MCF 10A (cell line): ENCODE data around the gene URB1. TPM values are rescaled to one million over a fixed set of nuclear protein-coding genes. Genes with fewer than 3 reads are reported as not detected.
A peak's percentile ranks its signal among the peaks of the same experiment; 100 is the strongest.

ENCODE experiments used
- BruUV-seq: library from RNA; stranded (reverse); fragments of 400-500 nt; replicated peaks from 2 replicates; lab custom pipeline; 2021; lab: Mats Ljungman, UMichigan
- CTCF ChIA-PET: fragments of 300-600 bp; sonication (Branson Sonifier 250); formaldehyde crosslinking; extraction: SDS; loops from one replicate; lab custom pipeline; 2021; ENCODE audit warnings: antibody characterized with exemption, inconsistent platforms; lab: Yijun Ruan, JAX
- POLR2A ChIA-PET: fragments of 300-600, 350-650 bp; sonication (Branson Sonifier 250); formaldehyde crosslinking; extraction: SDS; loops from one replicate; lab custom pipeline; 2020; ENCODE audit warnings: antibody characterized with exemption, inconsistent platforms; lab: Yijun Ruan, JAX
- DNase-seq: peaks from one replicate; pipeline ENCODE4 v3.0.0-alpha.2; 2018; ENCODE audit not compliant: unreplicated experiment
- H3K27ac Mint-ChIP-seq: one replicate; pipeline ENCODE4 v1.8.0; 2022; ENCODE audit warnings: mild to moderate bottlenecking, low read depth, mixed read lengths; ENCODE audit not compliant: unreplicated experiment
- H3K27me3 Mint-ChIP-seq: one replicate; pipeline ENCODE4 v1.8.0; 2022; ENCODE audit warnings: mixed read lengths; ENCODE audit not compliant: insufficient read depth, unreplicated experiment
- H3K36me3 Mint-ChIP-seq: one replicate; pipeline ENCODE4 v1.8.0; 2022; ENCODE audit warnings: mild to moderate bottlenecking, moderate library complexity, mixed read lengths; ENCODE audit not compliant: insufficient read depth, unreplicated experiment
- H3K4me1 Mint-ChIP-seq: one replicate; pipeline ENCODE4 v1.8.0; 2022; ENCODE audit warnings: mixed read lengths; ENCODE audit not compliant: insufficient read depth, unreplicated experiment
- H3K4me3 Mint-ChIP-seq: one replicate; pipeline ENCODE4 v1.8.0; 2022; ENCODE audit warnings: mild to moderate bottlenecking, moderate library complexity, mixed read lengths; ENCODE audit not compliant: unreplicated experiment
- H3K9me3 Mint-ChIP-seq: one replicate; pipeline ENCODE4 v1.8.0; 2022; ENCODE audit warnings: mixed read lengths; ENCODE audit not compliant: unreplicated experiment
- CTCF ChIP-seq: fragments of 200-600 bp; IDR thresholded peaks from one replicate; pipeline ENCODE4 v1.8.0; 2022; ENCODE audit warnings: antibody characterized with exemption, mild to moderate bottlenecking; ENCODE audit not compliant: unreplicated experiment
- intact Hi-C: fragments of 100-400 bp; cut with micrococcal nuclease; formaldehyde crosslinking; loops from 2 replicates; pipeline ENCODE4 v1.14.1; 2022
- total RNA-seq: library from RNA; stranded (reverse); gene quantifications from 2 replicates; pipeline ENCODE4 v1.2.3, GENCODE V29; 2022

URB1 gene
- total RNA-seq, 1 experiment from 2014 or later: 43.5 TPM

- peaks cover 20% of the 10 kb centered on the region for H3K4me1 Mint-ChIP-seq
- no peaks in the 10 kb centered on the region for H3K9me3 Mint-ChIP-seq
- H3K36me3 Mint-ChIP-seq: peaks cover 97% of the 10 kb centered on the region
- CTCF ChIA-PET: interaction anchor here (0.6 to 1.0 kb wide), 4 partner anchors 14 to 153 kb away, joined by 3 to 4 read pairs (median 3); no protein-coding TSS in a partner anchor
- H3K27me3 Mint-ChIP-seq: no peaks in the 10 kb centered on the region
- no peak overlapping the region for H3K4me3 Mint-ChIP-seq
- intact Hi-C loops: no loop called here
- H3K27ac Mint-ChIP-seq: peak overlapping the region; percentile 63
- no peak for TF ChIP-seq CTCF
- no peak for DNase-seq
- POLR2A ChIA-PET: interaction anchor here (0.6 to 4.0 kb wide), 5 partner anchors 8 to 245 kb away, joined by 3 to 16 read pairs (median 3); partner anchors contain the start of gene CFAP298
- BruUV-seq: no TSS peak
These were observed 25.7 kb downstream of the URB1 start for GRCh38 chr21:32367158-32367557.

DNA sequence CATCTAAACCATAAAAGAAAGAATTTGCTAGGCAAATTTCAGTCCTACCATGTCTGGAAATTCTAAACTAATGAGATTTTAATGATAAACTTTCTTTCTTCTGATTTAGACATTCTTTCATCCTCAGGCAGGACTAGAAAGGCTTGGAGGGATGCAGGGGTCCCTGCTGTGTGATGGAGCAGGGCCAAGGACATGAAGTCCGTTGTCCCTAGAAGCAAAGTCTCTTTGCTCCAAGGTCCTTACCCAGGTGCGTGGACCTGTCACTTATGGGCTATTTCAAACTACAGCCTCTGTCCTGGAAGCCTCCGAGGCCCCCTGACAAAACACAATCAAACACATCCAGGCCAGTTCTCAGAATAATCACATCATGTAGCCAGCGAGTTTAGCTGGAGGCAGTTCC is 26.6 kb downstream of the URB1 start:
- Mint-ChIP-seq H3K36me3 (peaks cover 97% of the 10 kb centered on the region), H3K9me3 (no peaks in the 10 kb centered on the region), H3K27ac (peak overlapping the region; percentile 63), H3K4me3 (no peak overlapping the region), H3K27me3 (no peaks in the 10 kb centered on the region), H3K4me1 (peaks cover 13% of the 10 kb centered on the region)
- ChIA-PET POLR2A (interaction anchor here (4.0 kb wide), 1 partner anchor 7 kb away, joined by 16 read pairs; no protein-coding TSS in a partner anchor), CTCF (interaction anchor here (0.5 to 1.0 kb wide), 2 partner anchors 37 to 789 kb away, joined by 3 to 4 read pairs; no protein-coding TSS in a partner anchor)
- DNase-seq: no peak
- intact Hi-C loops: no loop called here
- TF ChIP-seq CTCF: no peak
- BruUV-seq: no TSS peak

GRCh38 chr21:32364796-32365195 is 28.0 kb downstream of the URB1 start:
- no peak overlapping the region for H3K4me3 Mint-ChIP-seq
- no peak overlapping the region for H3K27ac Mint-ChIP-seq
- ChIA-PET POLR2A (no interaction called here), CTCF (interaction anchor here (0.6 to 1.9 kb wide), 2 partner anchors 115 to 236 kb away, joined by 5 to 7 read pairs; no protein-coding TSS in a partner anchor)
- DNase-seq: no peak
- peaks cover 16% of the 10 kb centered on the region for H3K4me1 Mint-ChIP-seq
- no peaks in the 10 kb centered on the region for H3K27me3 Mint-ChIP-seq
- BruUV-seq: no TSS peak
- TF ChIP-seq CTCF: no peak
- intact Hi-C loops: no loop called here
- no peaks in the 10 kb centered on the region for H3K9me3 Mint-ChIP-seq
- H3K36me3 Mint-ChIP-seq: peaks cover 98% of the 10 kb centered on the region

DNA sequence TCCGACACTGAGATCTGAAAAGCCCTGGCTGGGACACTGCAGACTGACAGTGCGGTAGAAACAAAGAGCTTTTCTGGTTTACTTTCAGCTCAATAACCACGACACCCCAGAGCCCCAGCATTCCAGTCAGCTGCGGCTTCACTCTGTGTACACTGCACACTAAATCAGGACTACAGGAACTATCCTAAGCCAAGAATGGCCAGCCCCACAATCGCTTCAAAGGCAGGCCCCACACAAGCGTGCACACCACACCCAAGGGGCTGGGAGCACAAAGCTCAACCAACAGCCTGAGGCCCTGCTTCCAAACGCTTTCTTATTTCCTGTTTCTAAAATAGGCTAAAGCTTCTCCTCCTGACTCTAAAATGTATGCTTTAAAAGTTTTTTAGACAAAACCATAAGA is 28.4 kb downstream of the URB1 start:
- no TSS peak for BruUV-seq
- DNase-seq: no peak
- intact Hi-C loops: no loop called here
- Mint-ChIP-seq H3K9me3 (no peaks in the 10 kb centered on the region), H3K36me3 (peaks cover 98% of the 10 kb centered on the region), H3K4me3 (no peak overlapping the region), H3K4me1 (peaks cover 16% of the 10 kb centered on the region), H3K27me3 (no peaks in the 10 kb centered on the region), H3K27ac (no peak overlapping the region)
- no peak for TF ChIP-seq CTCF
- POLR2A ChIA-PET: no interaction called here
- CTCF ChIA-PET: interaction anchor here (0.6 to 1.9 kb wide), 3 partner anchors 115 to 236 kb away, joined by 5 to 7 read pairs (median 5); no protein-coding TSS in a partner anchor
